Activated CD8-positive, alpha-beta T cell treated with anti-CD3 and anti-CD28 coated beads for 36 hours (primary cell): ENCODE data around the gene RPL29. TPM values are rescaled to one million over a fixed set of nuclear protein-coding genes. Genes with fewer than 3 reads are reported as not detected.

ENCODE experiments used
- ATAC-seq: fragments of 200-7000 bp; cut with Tn5 transposase; one replicate; pipeline ENCODE4 v1.10.0; 2021; ENCODE audit warnings: mild to moderate bottlenecking, moderate library complexity
- CTCF ChIA-PET: fragments of 350-600 bp; sonication (Branson Sonifier 250); formaldehyde crosslinking; loops from one replicate; lab custom pipeline; 2021; ENCODE audit warnings: antibody characterized with exemption; lab: Charles Lee
- POLR2A ChIA-PET: fragments of 350-600 bp; sonication (Branson Sonifier 250); formaldehyde crosslinking; loops from one replicate; lab custom pipeline; 2021; ENCODE audit warnings: antibody characterized with exemption; lab: Charles Lee
- DNase-seq: peaks from one replicate; pipeline ENCODE4 v3.0.0-alpha.2; 2020
- H3K27ac Mint-ChIP-seq: one replicate; pipeline ENCODE4 v1.8.0; 2021; ENCODE audit warnings: mild to moderate bottlenecking, mixed read lengths
- H3K27me3 Mint-ChIP-seq: one replicate; pipeline ENCODE4 v1.8.0; 2021; ENCODE audit warnings: mixed read lengths
- H3K36me3 Mint-ChIP-seq: one replicate; pipeline ENCODE4 v1.8.0; 2021; ENCODE audit warnings: low read depth, mixed read lengths
- H3K4me1 Mint-ChIP-seq: one replicate; pipeline ENCODE4 v1.8.0; 2021; ENCODE audit warnings: low read depth, mixed read lengths
- H3K4me3 Mint-ChIP-seq: one replicate; pipeline ENCODE4 v1.8.0; 2021; ENCODE audit warnings: mild to moderate bottlenecking, moderate library complexity, mixed read lengths
- H3K9me3 Mint-ChIP-seq: one replicate; pipeline ENCODE4 v1.8.0; 2021; ENCODE audit warnings: mixed read lengths
- intact Hi-C: fragments of 100-400 bp; cut with micrococcal nuclease; formaldehyde crosslinking; loops from one replicate; pipeline ENCODE4 v1.10.0; 2022
- total RNA-seq, 2 experiments: library from RNA; stranded (reverse); gene quantifications; one replicate each; pipeline ENCODE4 v1.2.3, GENCODE V29; 2021
- TF ChIP-seq, protein P1 (sequence below): fragments of 200-600 bp; IDR thresholded peaks from one replicate; pipeline ENCODE4 v1.8.0; 2022; ENCODE audit warnings: antibody characterized with exemption, mild to moderate bottlenecking

The RPL29 gene
- total RNA-seq, 2 experiments from 2014 or later: 2,039 to 2,045 TPM

DNA sequence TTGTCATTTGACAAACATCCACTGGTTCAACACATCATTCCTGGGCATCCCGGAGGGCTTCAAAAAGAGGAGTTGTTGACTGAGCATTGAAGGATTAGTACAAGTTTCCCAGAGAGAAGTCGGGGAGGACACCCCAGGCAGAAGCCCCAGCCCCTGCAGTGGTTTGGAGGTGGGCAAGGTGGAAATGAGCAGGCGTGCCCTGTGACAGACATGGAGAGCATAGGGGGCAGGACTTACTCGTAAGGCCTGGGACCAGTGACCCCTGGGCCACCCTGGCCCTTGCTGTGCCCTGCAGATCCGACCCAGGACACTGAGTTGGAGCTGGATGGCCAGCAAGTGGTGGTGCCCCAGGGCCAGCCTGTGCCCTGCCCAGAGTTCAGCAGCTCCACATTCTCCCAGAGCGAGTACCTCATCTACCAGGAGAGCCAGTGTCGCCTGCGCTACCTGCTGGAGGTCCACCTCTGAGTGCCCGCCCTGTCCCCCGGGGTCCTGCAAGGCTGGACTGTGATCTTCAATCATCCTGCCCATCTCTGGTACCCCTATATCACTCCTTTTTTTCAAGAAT lies 47.6 kb downstream of the RPL29 start:
- TF ChIP-seq, protein P1, sequence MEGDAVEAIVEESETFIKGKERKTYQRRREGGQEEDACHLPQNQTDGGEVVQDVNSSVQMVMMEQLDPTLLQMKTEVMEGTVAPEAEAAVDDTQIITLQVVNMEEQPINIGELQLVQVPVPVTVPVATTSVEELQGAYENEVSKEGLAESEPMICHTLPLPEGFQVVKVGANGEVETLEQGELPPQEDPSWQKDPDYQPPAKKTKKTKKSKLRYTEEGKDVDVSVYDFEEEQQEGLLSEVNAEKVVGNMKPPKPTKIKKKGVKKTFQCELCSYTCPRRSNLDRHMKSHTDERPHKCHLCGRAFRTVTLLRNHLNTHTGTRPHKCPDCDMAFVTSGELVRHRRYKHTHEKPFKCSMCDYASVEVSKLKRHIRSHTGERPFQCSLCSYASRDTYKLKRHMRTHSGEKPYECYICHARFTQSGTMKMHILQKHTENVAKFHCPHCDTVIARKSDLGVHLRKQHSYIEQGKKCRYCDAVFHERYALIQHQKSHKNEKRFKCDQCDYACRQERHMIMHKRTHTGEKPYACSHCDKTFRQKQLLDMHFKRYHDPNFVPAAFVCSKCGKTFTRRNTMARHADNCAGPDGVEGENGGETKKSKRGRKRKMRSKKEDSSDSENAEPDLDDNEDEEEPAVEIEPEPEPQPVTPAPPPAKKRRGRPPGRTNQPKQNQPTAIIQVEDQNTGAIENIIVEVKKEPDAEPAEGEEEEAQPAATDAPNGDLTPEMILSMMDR: no peak
- ATAC-seq (no peak), DNase-seq (no peak)
- H3K4me3 Mint-ChIP-seq: no peak overlapping the region
- CTCF ChIA-PET: no interaction called here
- intact Hi-C loops: no loop called here
- H3K9me3 Mint-ChIP-seq: no peaks in the 10 kb centered on the region
- POLR2A ChIA-PET: interaction anchor here (0.6 to 0.7 kb wide), 2 partner anchors 10 to 15 kb away, joined by 3 read pairs; no protein-coding TSS in a partner anchor
- H3K27ac Mint-ChIP-seq: no peak overlapping the region
- peaks cover under 1% of the 10 kb centered on the region for H3K4me1 Mint-ChIP-seq
- H3K36me3 Mint-ChIP-seq: no peaks in the 10 kb centered on the region
- H3K27me3 Mint-ChIP-seq: peaks cover 1% of the 10 kb centered on the region

DNA sequence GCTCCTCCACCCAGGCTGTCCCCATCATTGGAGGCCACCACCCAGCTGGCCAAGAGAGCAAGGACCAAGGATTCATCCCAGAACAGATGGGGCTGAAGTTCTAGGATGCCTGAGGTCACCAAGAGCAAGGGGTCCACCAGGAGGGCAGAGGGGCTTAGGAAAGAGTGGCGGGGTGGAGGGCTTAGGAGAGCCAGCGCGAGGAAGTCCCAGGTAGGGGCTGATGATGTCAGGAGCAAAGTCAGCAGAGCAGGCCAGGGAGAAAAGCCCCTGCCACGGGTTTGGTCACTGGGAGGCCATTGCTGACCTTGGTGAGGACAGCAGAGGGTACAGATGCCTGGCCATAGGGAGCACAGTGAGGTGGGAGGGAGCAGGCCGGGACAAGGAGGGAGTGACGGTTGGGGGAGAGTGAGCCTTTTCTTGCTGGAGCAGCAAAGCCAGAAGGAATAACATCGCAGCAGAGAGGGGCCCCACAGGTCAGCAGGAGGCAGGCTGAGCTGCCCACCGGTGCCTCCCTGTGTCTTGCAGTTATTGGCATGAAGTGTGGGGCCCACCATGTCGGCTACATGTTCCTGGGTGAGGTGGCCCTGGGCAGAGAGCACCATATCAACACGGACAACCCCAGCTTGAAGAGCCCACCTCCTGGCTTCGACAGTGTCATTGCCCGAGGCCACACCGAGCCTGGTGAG lies 48.3 kb downstream of the RPL29 start:
- ATAC-seq: no peak
- intact Hi-C loops: no loop called here
- DNase-seq: no peak
- Mint-ChIP-seq H3K9me3 (no peaks in the 10 kb centered on the region), H3K27ac (no peak overlapping the region), H3K4me1 (peaks cover 6% of the 10 kb centered on the region), H3K4me3 (no peak overlapping the region), H3K36me3 (no peaks in the 10 kb centered on the region), H3K27me3 (no peaks in the 10 kb centered on the region)
- CTCF ChIA-PET: no interaction called here
- POLR2A ChIA-PET: interaction anchor here (0.7 kb wide), 1 partner anchor 16 kb away, joined by 3 read pairs; no protein-coding TSS in a partner anchor
- TF ChIP-seq, protein P1: no peak

DNA sequence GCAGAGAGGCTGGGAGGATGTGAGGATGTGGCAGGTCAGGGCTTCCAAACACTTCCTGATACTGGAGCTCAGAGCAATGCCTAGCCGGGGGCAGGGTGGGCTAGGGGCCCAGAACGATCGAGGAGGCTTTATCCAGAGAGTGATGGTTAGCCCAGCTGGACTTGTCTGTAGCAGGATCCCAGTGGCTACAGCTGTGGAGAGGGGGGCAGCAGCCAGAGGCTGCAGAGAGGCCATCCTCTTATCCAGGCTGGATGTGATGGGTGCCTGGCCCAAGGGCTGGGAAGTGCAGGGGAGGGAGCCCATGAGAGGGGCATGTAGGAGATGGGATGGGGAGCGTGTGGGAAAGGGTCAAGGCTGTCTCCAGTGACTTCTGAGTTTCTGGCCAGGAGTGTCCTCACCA lies 48.9 kb downstream of the RPL29 start:
- ChIA-PET CTCF (interaction anchor here (1.0 kb wide), 1 partner anchor 27 kb away, joined by 3 read pairs; the partner anchor contains the start of gene ABHD14B), POLR2A (interaction anchor here (1.9 kb wide), 1 partner anchor 27 kb away, joined by 6 read pairs; the partner anchor contains the start of gene ABHD14B)
- ATAC-seq (no peak), DNase-seq (no peak)
- TF ChIP-seq, protein P1: no peak
- H3K36me3 Mint-ChIP-seq: no peaks in the 10 kb centered on the region
- H3K9me3 Mint-ChIP-seq: no peaks in the 10 kb centered on the region
- no peak overlapping the region for H3K4me3 Mint-ChIP-seq
- peaks cover 8% of the 10 kb centered on the region for H3K4me1 Mint-ChIP-seq
- H3K27me3 Mint-ChIP-seq: no peaks in the 10 kb centered on the region
- no peak overlapping the region for H3K27ac Mint-ChIP-seq
- intact Hi-C loops: no loop called here

DNA sequence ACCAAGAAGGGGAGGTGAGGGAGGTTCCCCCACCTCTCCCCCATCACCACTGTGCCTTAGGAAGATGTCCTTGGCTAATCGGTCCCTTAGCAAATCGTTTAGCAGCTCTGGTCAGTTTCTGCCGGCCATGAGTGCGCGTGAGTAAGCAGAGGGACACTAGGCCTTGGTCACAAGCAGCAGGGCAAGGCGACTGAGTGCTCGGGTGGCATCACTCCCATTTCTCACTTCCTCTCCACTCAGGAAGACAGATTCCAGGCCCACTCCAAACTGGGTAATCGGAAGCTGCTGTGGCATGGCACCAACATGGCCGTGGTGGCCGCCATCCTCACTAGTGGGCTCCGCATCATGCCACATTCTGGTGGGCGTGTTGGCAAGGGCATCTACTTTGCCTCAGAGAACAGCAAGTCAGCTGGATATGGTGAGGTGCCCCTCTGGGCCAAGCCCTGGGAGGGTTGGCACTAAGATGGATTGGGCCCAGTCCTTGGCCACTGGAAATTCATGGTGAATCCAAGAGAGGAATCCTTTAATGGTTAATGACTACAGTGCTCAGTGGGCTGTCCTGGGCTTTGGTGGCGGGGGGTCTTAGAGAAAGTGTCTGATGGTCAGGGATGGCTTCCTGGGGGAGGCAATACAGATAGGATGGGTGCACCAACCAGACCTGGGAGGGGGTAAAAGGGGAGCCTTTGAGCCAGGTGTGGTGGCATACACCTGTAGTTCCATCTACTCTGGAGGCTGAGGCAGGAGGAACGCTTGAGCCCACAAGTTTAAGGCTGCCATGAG lies 49.6 kb downstream of the RPL29 start:
- no peak overlapping the region for H3K27ac Mint-ChIP-seq
- H3K36me3 Mint-ChIP-seq: no peaks in the 10 kb centered on the region
- TF ChIP-seq, protein P1: no peak
- H3K4me1 Mint-ChIP-seq: peaks cover 8% of the 10 kb centered on the region
- ATAC-seq: no peak
- POLR2A ChIA-PET: interaction anchor here (0.9 to 1.9 kb wide), 3 partner anchors 16 to 37 kb away, joined by 3 to 6 read pairs (median 4); partner anchors contain the start of gene ABHD14B
- CTCF ChIA-PET: interaction anchor here (1.0 kb wide), 1 partner anchor 27 kb away, joined by 3 read pairs; the partner anchor contains the start of gene ABHD14B
- no peaks in the 10 kb centered on the region for H3K27me3 Mint-ChIP-seq
- H3K9me3 Mint-ChIP-seq: no peaks in the 10 kb centered on the region
- intact Hi-C loops: no loop called here
- DNase-seq: no peak
- no peak overlapping the region for H3K4me3 Mint-ChIP-seq
